Measurements from ENCODE around the gene CCM2L.

- TF ChIP-seq REST (IDR thresholded peaks at IDR 0.05; ENCODE audit: unreplicated experiment) (no peak), CTCF (conservative IDR thresholded peaks at IDR 0.05; ENCODE audit: low read depth in 2 of 2) (no peak), ETS1 (IDR thresholded peaks at IDR 0.05) (no peak), STAT1 (IDR thresholded peaks at IDR 0.05; ENCODE audit: unreplicated experiment) (no peak), EZH2phosphoT487 (IDR thresholded peaks at IDR 0.05; ENCODE audit: unreplicated experiment) (no peak), POLR2AphosphoS5 (IDR thresholded peaks at IDR 0.05; ENCODE audit: low read depth) (no peak), EZH2 (IDR thresholded peaks at IDR 0.05; ENCODE audit: low read depth, unreplicated experiment) (no peak), ZNF331 (CRISPR knock-in tag; IDR thresholded peaks at IDR 0.05; ENCODE audit: low read depth) (no peak), NANOG (IDR thresholded peaks at IDR 0.05; ENCODE audit: borderline replicate concordance) (no peak)
Observed at GRCh38 chr20:32064667-32065066, 54.4 kb downstream of the CCM2L start.
